ENCODE data around the gene ST8SIA5. TPM values are rescaled to one million over a fixed set of nuclear protein-coding genes. Genes with fewer than 3 reads are reported as not detected.

Gene ST8SIA5
- total RNA-seq, 1 experiment from 2014 or later: not detected

Other genes with a start within 250 kb of the ST8SIA5 start
- gene LOXHD1, start 99.8 kb downstream of the ST8SIA5 start, total RNA-seq (2014; rRNA removed; shearing (Covaris generic)): not detected in 2 replicates
- gene PIAS2, start 160.5 kb upstream of the ST8SIA5 start, total RNA-seq (2014; rRNA removed; shearing (Covaris generic)): 26.4 and 35.2 TPM in 2 replicates
- gene KATNAL2, start 160.5 kb upstream of the ST8SIA5 start, total RNA-seq (2014; rRNA removed; shearing (Covaris generic)): 7.0 and 15.0 TPM in 2 replicates